Activated CD4-positive, alpha-beta T cell treated with anti-CD3 and anti-CD28 coated beads, Interleukin-2, amount 10 ng/mL, durations not matched to agents 24 days and 14 days (primary cell): ENCODE measurements around the gene RAB3GAP1. TPM values are rescaled to one million over a fixed set of nuclear protein-coding genes. Genes with fewer than 3 reads are reported as not detected.
A peak's percentile ranks its signal among the peaks of the same experiment; 100 is the strongest.

Source experiments
- DNase-seq: peaks from one replicate; pipeline ENCODE4 v3.0.0; 2022
- H3K27ac Mint-ChIP-seq: one replicate; pipeline ENCODE4 v1.8.0; 2022; ENCODE audit warnings: mild to moderate bottlenecking, mixed read lengths
- H3K27me3 Mint-ChIP-seq: one replicate; pipeline ENCODE4 v1.8.0; 2022; ENCODE audit warnings: mixed read lengths
- H3K36me3 Mint-ChIP-seq: one replicate; pipeline ENCODE4 v1.8.0; 2022; ENCODE audit warnings: low read depth, mild to moderate bottlenecking, mixed read lengths
- H3K4me1 Mint-ChIP-seq: one replicate; pipeline ENCODE4 v1.8.0; 2021; ENCODE audit warnings: mixed read lengths
- H3K4me3 Mint-ChIP-seq: one replicate; pipeline ENCODE4 v1.8.0; 2022; ENCODE audit warnings: mild to moderate bottlenecking, moderate library complexity, mixed read lengths
- H3K9me3 Mint-ChIP-seq: one replicate; pipeline ENCODE4 v1.8.0; 2021; ENCODE audit warnings: mixed read lengths
- intact Hi-C: fragments of 100-400 bp; cut with micrococcal nuclease; formaldehyde crosslinking; loops from one replicate; pipeline ENCODE4 v1.15.1; 2023
- total RNA-seq: library from RNA; stranded (reverse); gene quantifications from 2 replicates; pipeline ENCODE4 v1.2.3, GENCODE V29; 2022

The RAB3GAP1 gene
- total RNA-seq, 1 donor from 2014 or later, result 24.2 TPM

DNA sequence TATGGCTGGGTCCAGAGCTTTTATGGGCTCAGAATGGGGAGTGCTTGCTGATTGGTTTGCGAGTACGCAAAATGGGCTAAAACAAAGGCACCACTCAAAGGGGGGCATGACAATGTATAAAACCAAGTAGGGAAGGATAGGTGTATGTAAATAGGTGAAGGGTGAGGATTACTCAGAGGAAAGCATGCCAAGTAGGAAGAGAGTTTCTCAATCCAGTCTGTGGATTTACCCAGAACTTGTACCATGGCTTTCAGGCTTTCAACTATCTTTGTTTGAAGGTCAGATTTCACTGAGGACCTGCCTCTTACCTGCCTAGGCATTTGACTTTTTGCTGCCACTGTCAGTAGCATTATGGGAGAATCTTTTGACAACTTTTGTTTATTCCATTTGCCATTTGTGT, 92.3 kb downstream of the RAB3GAP1 start:
- peaks cover 2% of the 10 kb centered on the region for H3K4me1 Mint-ChIP-seq
- H3K27me3 Mint-ChIP-seq, result no peaks in the 10 kb centered on the region
- no peak overlapping the region for H3K27ac Mint-ChIP-seq
- intact Hi-C loops, result no loop called here
- H3K36me3 Mint-ChIP-seq, result peaks cover 54% of the 10 kb centered on the region
- no peak for DNase-seq
- no peak overlapping the region for H3K4me3 Mint-ChIP-seq
- peaks cover 14% of the 10 kb centered on the region for H3K9me3 Mint-ChIP-seq

DNA sequence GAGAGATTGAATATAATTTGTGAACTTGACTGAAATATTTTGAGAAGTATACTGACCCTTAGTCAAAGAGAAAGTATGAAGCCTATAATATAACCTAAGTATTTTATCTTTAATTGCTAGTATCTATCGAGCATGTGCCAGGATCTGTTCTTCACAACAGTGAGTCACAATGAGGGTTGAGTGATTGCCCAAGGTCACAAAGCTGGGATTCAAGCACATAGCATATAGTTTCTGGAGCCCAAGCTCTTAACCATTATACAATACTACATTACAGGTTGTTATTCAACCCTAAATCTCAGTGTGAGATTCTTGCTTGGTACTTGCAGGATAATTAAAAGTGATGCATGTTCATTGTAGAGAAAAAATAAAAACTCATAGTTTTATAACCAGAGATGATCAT, 97.2 kb downstream of the RAB3GAP1 start:
- intact Hi-C loops, result no loop called here
- peaks cover 48% of the 10 kb centered on the region for H3K36me3 Mint-ChIP-seq
- DNase-seq, result no peak

DNA sequence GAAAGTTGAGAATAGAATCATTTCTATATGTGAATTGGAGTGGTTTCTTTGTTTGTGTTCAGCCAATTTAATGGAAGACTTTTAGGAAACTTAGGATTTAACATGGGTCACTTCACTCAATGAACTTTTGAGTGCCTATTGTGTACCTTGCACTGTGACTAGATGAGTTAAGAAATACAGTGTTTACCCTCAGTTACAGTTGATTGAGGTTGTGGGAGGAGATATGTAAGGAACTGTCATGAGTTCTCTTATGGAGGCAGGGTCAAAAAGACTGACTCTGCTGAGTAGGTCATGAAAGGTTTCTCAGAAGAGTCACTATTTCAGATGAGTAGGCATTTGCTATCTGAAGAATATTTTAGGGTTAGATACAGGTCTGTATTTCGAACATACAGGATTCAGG, 98.6 kb downstream of the RAB3GAP1 start:
- H3K27me3 Mint-ChIP-seq, result no peaks in the 10 kb centered on the region
- H3K4me3 Mint-ChIP-seq, result no peak overlapping the region
- peaks cover 3% of the 10 kb centered on the region for H3K9me3 Mint-ChIP-seq
- peaks cover 53% of the 10 kb centered on the region for H3K36me3 Mint-ChIP-seq
- no peak for DNase-seq
- intact Hi-C loops, result no loop called here
- H3K4me1 Mint-ChIP-seq, result peaks cover 19% of the 10 kb centered on the region
- no peak overlapping the region for H3K27ac Mint-ChIP-seq

More for the DNA sequence above, 97.2 kb downstream of the RAB3GAP1 start:
- peaks cover 10% of the 10 kb centered on the region for H3K4me1 Mint-ChIP-seq
- H3K27ac Mint-ChIP-seq, result no peak overlapping the region
- H3K9me3 Mint-ChIP-seq, result peaks cover 7% of the 10 kb centered on the region
- H3K27me3 Mint-ChIP-seq, result no peaks in the 10 kb centered on the region
- no peak overlapping the region for H3K4me3 Mint-ChIP-seq

GRCh38 chr2:135151615-135152014, 99.5 kb downstream of the RAB3GAP1 start:
- no peak overlapping the region for H3K4me3 Mint-ChIP-seq
- intact Hi-C loops, result no loop called here
- no peaks in the 10 kb centered on the region for H3K27me3 Mint-ChIP-seq
- H3K27ac Mint-ChIP-seq, result no peak overlapping the region
- H3K4me1 Mint-ChIP-seq, result peaks cover 19% of the 10 kb centered on the region
- H3K9me3 Mint-ChIP-seq, result peaks cover 3% of the 10 kb centered on the region
- peaks cover 58% of the 10 kb centered on the region for H3K36me3 Mint-ChIP-seq
- DNase-seq, result no peak

DNA sequence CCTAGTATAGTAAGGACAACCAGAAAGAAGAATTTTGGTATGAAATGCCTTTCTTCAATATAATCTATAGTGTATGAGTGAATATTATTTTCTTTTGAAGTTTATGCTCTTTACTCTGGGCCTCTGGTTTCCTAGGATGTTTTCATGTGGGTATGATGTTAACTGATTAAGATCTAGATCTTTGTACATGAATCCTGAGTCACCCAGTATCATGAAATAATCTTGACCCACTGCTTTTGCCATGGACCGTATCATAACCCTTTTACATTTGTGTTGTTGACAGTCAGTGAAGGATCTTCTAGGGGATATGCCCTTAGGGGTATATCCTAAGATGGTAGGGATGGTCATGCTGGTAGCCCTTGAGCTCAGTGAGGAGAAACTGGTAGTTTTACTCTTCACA, 100.3 kb downstream of the RAB3GAP1 start:
- intact Hi-C loops, result no loop called here
- no peak for DNase-seq
- no peak overlapping the region for H3K27ac Mint-ChIP-seq
- H3K9me3 Mint-ChIP-seq, result peaks cover 3% of the 10 kb centered on the region
- H3K4me3 Mint-ChIP-seq, result no peak overlapping the region
- H3K4me1 Mint-ChIP-seq, result peaks cover 19% of the 10 kb centered on the region
- no peaks in the 10 kb centered on the region for H3K27me3 Mint-ChIP-seq
- H3K36me3 Mint-ChIP-seq, result peaks cover 63% of the 10 kb centered on the region

GRCh38 chr2:135154962-135155361, 102.9 kb downstream of the RAB3GAP1 start:
- intact Hi-C loops, result no loop called here
- Mint-ChIP-seq H3K9me3 (peaks cover 6% of the 10 kb centered on the region), H3K4me3 (no peak overlapping the region), H3K4me1 (peaks cover 21% of the 10 kb centered on the region), H3K36me3 (peaks cover 75% of the 10 kb centered on the region), H3K27me3 (no peaks in the 10 kb centered on the region), H3K27ac (no peak overlapping the region)
- no peak for DNase-seq

GRCh38 chr2:135157856-135158255, 105.8 kb downstream of the RAB3GAP1 start:
- peaks cover 13% of the 10 kb centered on the region for H3K4me1 Mint-ChIP-seq
- peaks cover 3% of the 10 kb centered on the region for H3K9me3 Mint-ChIP-seq
- no peak overlapping the region for H3K4me3 Mint-ChIP-seq
- H3K27ac Mint-ChIP-seq, result no peak overlapping the region
- DNase-seq, result no peak
- intact Hi-C loops, result no loop called here
- H3K27me3 Mint-ChIP-seq, result no peaks in the 10 kb centered on the region
- peaks cover 57% of the 10 kb centered on the region for H3K36me3 Mint-ChIP-seq

DNA sequence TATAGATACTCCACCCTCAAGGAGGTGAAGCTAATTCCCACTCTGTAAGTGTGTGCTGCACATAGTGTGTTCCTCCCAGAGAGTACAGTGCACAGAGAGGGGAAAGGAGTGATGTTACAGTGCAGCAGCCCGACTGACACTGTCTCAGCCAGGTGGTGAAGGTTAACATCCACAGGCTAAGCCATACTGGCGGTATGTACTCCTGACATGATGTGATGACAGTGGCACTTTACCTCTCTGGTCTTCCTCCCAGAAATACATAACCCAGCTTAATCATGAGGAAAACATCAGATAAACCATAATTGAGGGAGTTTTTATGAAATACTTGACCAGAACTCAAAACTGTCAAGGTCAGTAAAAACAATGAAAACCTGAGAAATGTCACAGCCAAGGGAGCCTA, 107.1 kb downstream of the RAB3GAP1 start:
- H3K27me3 Mint-ChIP-seq, result no peaks in the 10 kb centered on the region
- peaks cover 3% of the 10 kb centered on the region for H3K9me3 Mint-ChIP-seq
- H3K4me1 Mint-ChIP-seq, result peaks cover 12% of the 10 kb centered on the region
- DNase-seq, result no peak
- H3K36me3 Mint-ChIP-seq, result peaks cover 53% of the 10 kb centered on the region
- no peak overlapping the region for H3K4me3 Mint-ChIP-seq
- no peak overlapping the region for H3K27ac Mint-ChIP-seq
- intact Hi-C loops, result no loop called here

GRCh38 chr2:135162377-135162776, 110.3 kb downstream of the RAB3GAP1 start:
- no peak for DNase-seq
- Mint-ChIP-seq H3K4me1 (peaks cover 2% of the 10 kb centered on the region), H3K27ac (no peak overlapping the region), H3K4me3 (no peak overlapping the region), H3K36me3 (peaks cover 42% of the 10 kb centered on the region), H3K27me3 (no peaks in the 10 kb centered on the region), H3K9me3 (peaks cover 3% of the 10 kb centered on the region)
- intact Hi-C loops, result no loop called here

DNA sequence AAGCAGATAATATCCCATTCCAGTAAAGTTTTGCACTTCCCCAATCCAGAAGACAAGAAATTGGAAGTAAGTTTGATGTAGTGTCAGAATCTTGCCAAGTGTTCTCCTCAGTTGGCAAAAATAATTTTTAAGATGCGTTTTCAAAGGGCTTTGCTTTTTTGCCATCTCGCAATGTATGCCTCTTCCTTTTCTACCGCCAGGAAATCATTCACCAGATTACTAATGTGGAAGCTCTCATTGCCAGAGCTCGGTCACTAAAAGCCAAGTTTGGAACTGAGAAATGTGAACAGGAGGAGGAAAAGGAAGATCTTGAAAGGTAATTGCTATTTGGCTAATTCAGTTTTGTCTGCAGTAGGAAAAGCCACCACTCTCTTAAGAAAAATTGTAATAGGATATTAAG, 110.7 kb downstream of the RAB3GAP1 start:
- peaks cover 3% of the 10 kb centered on the region for H3K9me3 Mint-ChIP-seq
- no peak for DNase-seq
- H3K27me3 Mint-ChIP-seq, result no peaks in the 10 kb centered on the region
- H3K4me1 Mint-ChIP-seq, result peaks cover 3% of the 10 kb centered on the region
- H3K4me3 Mint-ChIP-seq, result no peak overlapping the region
- H3K36me3 Mint-ChIP-seq, result peaks cover 44% of the 10 kb centered on the region
- no peak overlapping the region for H3K27ac Mint-ChIP-seq
- intact Hi-C loops, result no loop called here

GRCh38 chr2:135163306-135163705, 111.2 kb downstream of the RAB3GAP1 start:
- Mint-ChIP-seq H3K27ac (no peak overlapping the region), H3K4me1 (peaks cover 2% of the 10 kb centered on the region), H3K9me3 (peaks cover 1% of the 10 kb centered on the region), H3K27me3 (no peaks in the 10 kb centered on the region), H3K36me3 (peaks cover 43% of the 10 kb centered on the region), H3K4me3 (no peak overlapping the region)
- DNase-seq, result no peak
- intact Hi-C loops, result no loop called here

DNA sequence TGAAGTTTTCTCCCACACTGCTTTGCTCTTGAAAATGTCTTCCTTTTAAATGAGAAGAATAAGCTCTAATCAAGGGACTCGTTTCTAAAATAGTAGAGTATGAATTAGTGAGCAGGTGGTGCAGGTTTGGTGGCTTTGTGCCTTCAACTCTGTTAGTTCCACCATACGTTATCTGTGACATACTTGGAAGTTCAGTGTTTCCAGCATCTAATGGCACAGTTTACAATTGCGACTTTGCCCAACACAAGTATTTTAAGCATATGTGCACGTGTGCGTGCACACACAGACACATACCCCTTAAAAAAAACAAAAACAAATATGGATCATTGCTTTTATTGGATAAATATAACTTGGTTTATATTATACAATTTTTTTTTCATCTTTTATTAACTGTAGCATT, 111.8 kb downstream of the RAB3GAP1 start:
- intact Hi-C loops, result no loop called here
- Mint-ChIP-seq H3K36me3 (peaks cover 44% of the 10 kb centered on the region), H3K27ac (no peak overlapping the region), H3K27me3 (no peaks in the 10 kb centered on the region), H3K9me3 (no peaks in the 10 kb centered on the region), H3K4me1 (peaks cover 2% of the 10 kb centered on the region), H3K4me3 (no peak overlapping the region)
- DNase-seq, result no peak

DNA sequence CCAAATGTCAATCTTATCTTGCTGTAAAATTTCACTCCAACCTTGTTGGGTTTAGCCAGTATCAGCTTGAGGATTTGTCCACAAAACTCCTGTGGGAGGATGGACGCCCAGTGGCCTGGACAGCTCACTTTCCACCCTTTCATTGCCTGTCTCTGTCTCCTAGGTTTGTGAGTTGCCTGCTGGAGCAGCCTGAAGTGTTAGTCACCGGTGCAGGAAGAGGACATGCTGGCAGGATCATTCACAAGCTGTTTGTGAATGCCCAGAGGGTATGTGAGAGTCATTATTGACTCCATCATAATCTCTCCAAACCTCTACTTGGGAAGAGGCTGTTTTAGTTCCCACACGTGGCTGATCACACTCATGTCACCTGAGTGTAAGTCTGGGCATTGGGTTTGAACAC, 112.3 kb downstream of the RAB3GAP1 start:
- peaks cover 45% of the 10 kb centered on the region for H3K36me3 Mint-ChIP-seq
- H3K4me1 Mint-ChIP-seq, result peaks cover 2% of the 10 kb centered on the region

GRCh38 chr2:135167273-135167672, 115.2 kb downstream of the RAB3GAP1 start:
- Mint-ChIP-seq H3K9me3 (no peaks in the 10 kb centered on the region), H3K4me1 (peaks cover 6% of the 10 kb centered on the region), H3K36me3 (peaks cover 57% of the 10 kb centered on the region), H3K27ac (no peak overlapping the region), H3K4me3 (no peak overlapping the region), H3K27me3 (no peaks in the 10 kb centered on the region)
- intact Hi-C loops, result no loop called here
- DNase-seq, result no peak

More for the DNA sequence above, 112.3 kb downstream of the RAB3GAP1 start:
- no peak for DNase-seq
- H3K27me3 Mint-ChIP-seq, result no peaks in the 10 kb centered on the region
- intact Hi-C loops, result no loop called here
- no peaks in the 10 kb centered on the region for H3K9me3 Mint-ChIP-seq
- no peak overlapping the region for H3K27ac Mint-ChIP-seq
- no peak overlapping the region for H3K4me3 Mint-ChIP-seq

- Mint-ChIP-seq H3K4me3 (no peak overlapping the region), H3K36me3 (peaks cover 56% of the 10 kb centered on the region)
These were observed 116.2 kb downstream of the RAB3GAP1 start for GRCh38 chr2:135168204-135168856.

More at GRCh38 chr2:135168204-135168856, 116.2 kb downstream of the RAB3GAP1 start:
- Mint-ChIP-seq H3K9me3 (no peaks in the 10 kb centered on the region), H3K4me1 (peaks cover 6% of the 10 kb centered on the region), H3K27ac (peak overlapping the region; percentile 25), H3K27me3 (no peaks in the 10 kb centered on the region)
- DNase-seq, result no peak
- intact Hi-C loops, result no loop called here
